ENCODE measurements around the gene FAM120B.

FAM120B gene

DNA sequence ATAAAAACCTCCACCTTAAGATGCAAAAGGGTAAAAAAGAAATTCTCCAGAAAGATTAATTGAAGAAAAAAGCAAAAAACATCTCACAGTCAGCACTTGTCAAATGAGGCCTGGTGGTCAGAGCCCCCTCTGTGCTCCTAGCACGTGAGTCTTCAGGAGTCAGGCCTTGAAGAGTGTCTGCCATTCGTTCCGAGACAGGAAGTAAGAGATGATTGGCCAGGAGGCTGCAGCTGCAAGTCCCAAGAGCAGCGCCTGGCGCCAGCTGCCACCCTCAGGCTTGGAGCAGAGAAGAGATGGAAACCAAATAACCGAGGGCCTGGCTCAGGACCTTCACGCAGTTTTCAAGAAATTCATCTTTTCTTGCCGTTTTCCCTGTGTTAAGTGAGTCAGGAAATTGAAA is 65.0 kb downstream of the FAM120B start:
- H3K27ac ChIP-seq (ENCODE audit: low read length) = no peak overlapping the region
- H3K27me3 ChIP-seq (ENCODE audit: control insufficient read depth in 1 of 2, insufficient read depth in 2 of 2, low read length in 2 of 2) = no peaks in the 10 kb centered on the region
- no peak overlapping the region for H3K9ac ChIP-seq (ENCODE audit: low read length in 2 of 2)
- H3K9me3 ChIP-seq (ENCODE audit: control insufficient read depth in 2 of 2, low read length in 2 of 2) = no peaks in the 10 kb centered on the region
- peaks cover 9 to 28% of the 10 kb centered on the region in 2 donors for H3K36me3 ChIP-seq (ENCODE audit: control insufficient read depth in 2 of 2, insufficient read depth in 2 of 2, low read length in 2 of 2)
- no peak overlapping the region for H3K4me3 ChIP-seq (ENCODE audit: low read length in 2 of 2)
- H3K4me1 ChIP-seq (ENCODE audit: control insufficient read depth, insufficient read depth, low read length) = no peaks in the 10 kb centered on the region

DNA sequence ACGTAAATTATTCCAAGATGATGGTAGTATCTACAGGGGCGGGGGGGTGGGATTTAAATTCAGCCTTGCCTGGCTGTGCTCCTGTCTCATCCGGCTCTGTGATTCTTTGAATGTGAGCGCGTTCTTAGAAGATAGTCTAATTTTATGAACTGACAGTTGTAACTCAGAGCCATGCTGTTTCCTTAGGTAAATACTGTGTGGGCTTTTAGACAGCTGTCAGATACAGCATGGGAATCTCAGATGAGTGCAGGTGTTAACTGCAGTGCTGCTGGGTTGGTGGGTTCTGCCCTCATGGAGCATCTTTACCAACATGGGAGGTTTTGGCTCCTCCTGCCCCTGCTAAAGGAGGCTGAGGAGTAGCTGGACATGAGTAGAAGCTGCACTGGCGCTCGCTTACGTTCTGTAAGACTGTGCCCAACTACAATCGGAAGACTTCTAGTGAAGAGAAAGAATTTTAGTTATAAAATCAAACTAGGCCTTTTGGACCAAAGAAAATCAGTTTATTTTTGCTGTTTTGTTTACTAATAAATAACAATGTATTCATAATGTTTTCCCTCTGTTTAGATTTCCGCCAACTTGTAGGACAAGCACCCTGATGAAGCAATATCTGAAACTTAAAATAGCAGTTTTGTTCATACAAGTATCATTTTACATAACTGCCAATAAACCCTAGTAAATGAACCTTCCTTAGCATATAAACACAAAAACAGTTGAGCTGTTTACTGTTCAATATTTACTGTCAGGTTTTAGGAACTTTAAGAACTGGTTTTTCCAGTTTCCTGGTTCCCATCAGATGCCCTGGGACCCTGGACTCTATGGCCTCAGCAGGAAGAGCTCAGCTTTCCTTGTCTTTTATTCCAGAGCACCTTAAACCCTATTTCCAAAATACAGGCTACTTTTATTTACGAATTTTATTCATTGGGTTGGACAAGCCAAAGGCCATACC is 66.1 kb downstream of the FAM120B start:
- H3K36me3 ChIP-seq (ENCODE audit: control insufficient read depth in 2 of 2, insufficient read depth in 2 of 2, low read length in 2 of 2) = peaks cover 9 to 30% of the 10 kb centered on the region in 2 donors
- H3K27ac ChIP-seq (ENCODE audit: low read length) = no peak overlapping the region
- H3K4me3 ChIP-seq (ENCODE audit: low read length in 2 of 2) = no peak overlapping the region
- H3K27me3 ChIP-seq (ENCODE audit: control insufficient read depth in 1 of 2, insufficient read depth in 2 of 2, low read length in 2 of 2) = no peaks in the 10 kb centered on the region
- no peaks in the 10 kb centered on the region for H3K4me1 ChIP-seq (ENCODE audit: control insufficient read depth, insufficient read depth, low read length)
- H3K9ac ChIP-seq (ENCODE audit: low read length in 2 of 2) = no peak overlapping the region
- H3K9me3 ChIP-seq (ENCODE audit: control insufficient read depth in 2 of 2, low read length in 2 of 2) = no peaks in the 10 kb centered on the region

DNA sequence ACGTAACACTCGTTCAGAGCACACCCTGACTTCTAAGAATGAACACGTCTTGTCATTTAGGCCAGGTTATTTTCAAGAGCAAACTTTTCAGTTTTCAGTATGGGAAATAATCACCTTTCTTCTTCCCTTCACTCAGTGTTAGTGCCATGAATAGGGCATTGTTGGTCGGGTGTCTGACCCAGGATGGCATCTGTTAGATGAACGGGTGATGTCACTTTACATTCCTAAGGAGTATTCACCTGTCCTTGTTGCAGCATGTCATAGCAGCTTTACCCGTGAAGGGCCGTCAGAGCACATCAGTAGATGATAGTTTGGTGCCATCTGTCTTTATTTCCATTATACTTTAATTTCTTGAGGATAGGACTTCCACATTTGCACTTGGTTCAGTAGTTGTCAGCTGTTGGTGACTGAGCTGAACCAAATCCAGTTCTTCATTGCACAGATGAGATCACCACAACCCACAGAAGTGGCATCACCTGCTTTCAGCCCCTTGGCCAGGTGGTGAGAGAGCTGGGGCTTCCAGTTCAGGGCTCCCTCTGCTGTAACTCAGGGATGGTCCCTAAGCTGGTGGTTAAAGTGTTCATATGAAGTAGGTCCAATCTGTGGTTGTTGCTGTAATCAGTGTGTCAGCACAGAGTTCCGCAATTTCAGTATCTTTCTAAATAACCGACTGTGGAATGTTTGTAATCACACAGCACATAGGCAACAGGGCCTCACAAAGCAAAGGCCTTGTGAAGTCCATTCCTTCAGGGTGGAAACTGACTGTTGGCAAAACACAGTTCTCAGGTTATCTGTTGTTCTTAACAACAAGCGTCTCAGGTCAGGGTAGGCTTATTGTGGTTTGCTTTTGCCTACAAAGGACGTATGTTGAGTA is 68.2 kb downstream of the FAM120B start:
- Histone ChIP-seq H3K9ac (ENCODE audit: low read length in 2 of 2) (no peak overlapping the region), H3K27me3 (ENCODE audit: control insufficient read depth in 1 of 2, insufficient read depth in 2 of 2, low read length in 2 of 2) (no peaks in the 10 kb centered on the region), H3K36me3 (ENCODE audit: control insufficient read depth in 2 of 2, insufficient read depth in 2 of 2, low read length in 2 of 2) (peaks cover 3 to 27% of the 10 kb centered on the region in 2 donors), H3K27ac (ENCODE audit: low read length) (no peak overlapping the region), H3K9me3 (ENCODE audit: control insufficient read depth in 2 of 2, low read length in 2 of 2) (no peaks in the 10 kb centered on the region), H3K4me3 (ENCODE audit: low read length in 2 of 2) (no peak overlapping the region), H3K4me1 (ENCODE audit: control insufficient read depth, insufficient read depth, low read length) (no peaks in the 10 kb centered on the region)

DNA sequence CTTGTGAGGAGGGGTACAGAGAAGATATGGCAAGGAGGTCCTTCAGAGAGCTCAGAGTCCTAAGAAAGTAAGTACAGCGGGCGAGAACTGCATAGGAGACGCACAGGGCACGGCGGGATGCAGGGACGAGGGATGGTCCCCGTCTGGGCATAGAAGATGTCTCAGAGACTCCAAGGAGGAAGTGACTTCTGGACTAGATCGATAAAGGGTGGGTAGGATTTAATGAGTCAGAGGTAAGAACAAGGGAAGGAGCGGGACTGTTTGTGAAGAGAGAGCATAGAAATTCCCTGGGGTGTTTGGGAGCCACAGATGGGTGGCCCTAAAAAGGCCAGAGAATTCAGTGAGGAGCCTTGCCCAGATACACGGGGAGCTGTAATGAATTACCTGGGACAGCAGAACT is 69.1 kb downstream of the FAM120B start:
- Histone ChIP-seq H3K9ac (ENCODE audit: low read length in 2 of 2) (no peak overlapping the region), H3K4me1 (ENCODE audit: control insufficient read depth, insufficient read depth, low read length) (no peaks in the 10 kb centered on the region), H3K27me3 (ENCODE audit: control insufficient read depth in 1 of 2, insufficient read depth in 2 of 2, low read length in 2 of 2) (no peaks in the 10 kb centered on the region), H3K4me3 (ENCODE audit: low read length in 2 of 2) (no peak overlapping the region), H3K36me3 (ENCODE audit: control insufficient read depth in 2 of 2, insufficient read depth in 2 of 2, low read length in 2 of 2) (peaks cover 3 to 23% of the 10 kb centered on the region in 2 donors), H3K27ac (ENCODE audit: low read length) (no peak overlapping the region), H3K9me3 (ENCODE audit: control insufficient read depth in 2 of 2, low read length in 2 of 2) (no peaks in the 10 kb centered on the region)

DNA sequence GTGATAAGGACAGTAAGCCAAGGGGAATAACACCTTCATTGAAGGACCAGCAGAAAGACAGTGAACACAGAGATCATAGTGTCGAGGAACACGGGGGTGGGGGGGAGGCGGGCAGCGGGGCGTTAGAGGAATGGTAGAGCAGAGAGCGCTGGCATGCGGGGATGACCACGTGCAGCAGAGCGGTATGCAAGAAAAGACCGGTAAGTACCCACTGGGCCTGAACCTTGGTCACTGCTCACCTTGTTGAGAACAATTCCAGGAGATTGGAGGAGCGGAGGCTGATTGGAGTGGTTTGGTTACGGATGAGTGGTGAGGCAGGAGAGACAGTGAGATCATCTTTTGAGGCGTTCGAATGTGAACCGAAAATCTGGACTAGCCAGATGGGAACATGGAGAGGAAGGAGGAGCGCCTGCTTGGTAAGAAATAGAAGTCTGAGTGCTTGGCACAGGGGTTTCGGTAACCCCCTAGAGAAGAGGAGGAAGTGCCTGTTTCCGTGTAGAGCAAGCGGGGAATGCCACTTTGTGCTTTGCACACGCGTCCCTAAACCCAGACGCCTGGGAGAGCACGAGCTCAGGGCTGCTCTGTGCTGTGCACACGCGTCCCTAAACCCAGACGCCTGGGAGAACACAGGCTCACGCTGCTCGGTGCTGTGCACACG is 70.0 kb downstream of the FAM120B start:
- Histone ChIP-seq H3K4me1 (ENCODE audit: control insufficient read depth, insufficient read depth, low read length) (no peaks in the 10 kb centered on the region), H3K27me3 (ENCODE audit: control insufficient read depth in 1 of 2, insufficient read depth in 2 of 2, low read length in 2 of 2) (no peaks in the 10 kb centered on the region), H3K36me3 (ENCODE audit: control insufficient read depth in 2 of 2, insufficient read depth in 2 of 2, low read length in 2 of 2) (peaks cover 0 to 18% of the 10 kb centered on the region in 2 donors), H3K9me3 (ENCODE audit: control insufficient read depth in 2 of 2, low read length in 2 of 2) (no peaks in the 10 kb centered on the region), H3K4me3 (ENCODE audit: low read length in 2 of 2) (no peak overlapping the region), H3K9ac (ENCODE audit: low read length in 2 of 2) (no peak overlapping the region), H3K27ac (ENCODE audit: low read length) (no peak overlapping the region)

DNA sequence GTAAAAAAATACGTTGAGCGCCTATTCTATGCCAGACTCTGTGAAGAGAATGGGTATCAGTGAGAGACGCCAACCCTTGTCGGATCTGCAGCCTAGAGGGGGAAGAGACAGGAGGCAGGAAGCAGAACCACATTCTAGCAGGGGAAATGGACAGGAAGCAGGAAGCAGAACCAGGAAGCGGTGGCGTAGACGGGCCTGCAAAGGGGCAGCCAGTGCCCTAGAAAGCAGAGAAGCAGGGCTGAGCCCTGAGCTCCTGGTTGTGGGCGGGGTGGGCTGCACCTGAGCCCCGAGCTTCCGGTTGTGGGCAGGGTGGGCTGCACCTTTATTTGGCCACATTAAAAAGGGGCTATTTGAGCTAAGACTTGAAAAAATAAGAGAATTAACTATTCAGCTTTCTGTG is 71.9 kb downstream of the FAM120B start:
- Histone ChIP-seq H3K4me1 (ENCODE audit: control insufficient read depth, insufficient read depth, low read length) (no peaks in the 10 kb centered on the region), H3K9me3 (ENCODE audit: control insufficient read depth in 2 of 2, low read length in 2 of 2) (no peaks in the 10 kb centered on the region), H3K36me3 (ENCODE audit: control insufficient read depth in 2 of 2, insufficient read depth in 2 of 2, low read length in 2 of 2) (peaks cover 0 to 16% of the 10 kb centered on the region in 2 donors), H3K4me3 (ENCODE audit: low read length in 2 of 2) (no peak overlapping the region), H3K27me3 (ENCODE audit: control insufficient read depth in 1 of 2, insufficient read depth in 2 of 2, low read length in 2 of 2) (no peaks in the 10 kb centered on the region), H3K9ac (ENCODE audit: low read length in 2 of 2) (no peak overlapping the region), H3K27ac (ENCODE audit: low read length) (no peak overlapping the region)

DNA sequence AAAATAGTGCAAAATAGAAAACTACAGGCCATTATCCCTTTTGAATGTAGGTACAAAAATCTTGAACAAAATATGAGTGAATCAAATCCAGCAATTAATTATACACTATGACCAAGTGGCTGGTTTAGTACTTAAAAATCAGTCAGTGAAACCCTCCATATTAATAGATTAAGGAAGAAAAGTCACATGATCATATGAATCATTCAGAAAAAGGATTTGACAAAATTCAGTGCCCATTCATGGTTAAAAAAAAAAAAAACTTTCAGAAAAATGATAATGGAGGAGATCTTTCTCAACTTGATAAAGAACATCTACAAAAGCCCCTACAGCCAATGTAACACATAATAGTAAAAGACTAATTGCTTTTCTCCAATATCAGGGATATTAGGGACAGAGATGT is 75.0 kb downstream of the FAM120B start:
- Histone ChIP-seq H3K9ac (ENCODE audit: low read length in 2 of 2) (no peak overlapping the region), H3K27ac (ENCODE audit: low read length) (no peak overlapping the region), H3K9me3 (ENCODE audit: control insufficient read depth in 2 of 2, low read length in 2 of 2) (no peaks in the 10 kb centered on the region), H3K4me1 (ENCODE audit: control insufficient read depth, insufficient read depth, low read length) (no peaks in the 10 kb centered on the region), H3K4me3 (ENCODE audit: low read length in 2 of 2) (no peak overlapping the region), H3K27me3 (ENCODE audit: control insufficient read depth in 1 of 2, insufficient read depth in 2 of 2, low read length in 2 of 2) (no peaks in the 10 kb centered on the region), H3K36me3 (ENCODE audit: control insufficient read depth in 2 of 2, insufficient read depth in 2 of 2, low read length in 2 of 2) (peaks cover 0 to 4% of the 10 kb centered on the region in 2 donors)

DNA sequence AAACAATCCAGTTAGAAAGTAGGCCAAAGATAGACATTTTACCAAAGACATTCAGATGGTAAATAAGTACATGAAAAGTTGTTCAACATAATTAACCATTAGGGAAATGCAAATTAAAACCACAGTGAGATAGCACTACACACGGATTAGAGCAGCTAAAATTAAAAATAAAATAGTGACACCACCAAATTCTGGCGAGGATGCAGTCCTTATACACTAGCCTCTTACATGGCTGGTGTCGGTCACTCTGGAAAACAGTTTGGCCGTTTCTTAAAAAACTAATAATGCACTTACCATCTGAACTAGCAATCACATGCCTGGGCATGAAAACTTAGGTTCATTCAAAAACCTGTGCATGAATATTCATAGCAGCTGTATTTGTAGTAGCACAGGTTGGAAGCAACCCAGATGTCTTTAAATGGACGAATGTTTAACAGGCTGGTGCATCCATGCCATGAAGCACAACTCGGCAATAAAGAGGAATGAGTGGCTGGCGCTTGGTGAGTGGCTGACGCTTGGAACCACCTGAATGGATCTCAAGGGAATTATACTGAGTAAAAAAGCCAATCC is 77.0 kb downstream of the FAM120B start:
- Histone ChIP-seq H3K36me3 (ENCODE audit: control insufficient read depth in 2 of 2, insufficient read depth in 2 of 2, low read length in 2 of 2) (peaks cover 0 to 4% of the 10 kb centered on the region in 2 donors), H3K9me3 (ENCODE audit: control insufficient read depth in 2 of 2, low read length in 2 of 2) (no peaks in the 10 kb centered on the region)

DNA sequence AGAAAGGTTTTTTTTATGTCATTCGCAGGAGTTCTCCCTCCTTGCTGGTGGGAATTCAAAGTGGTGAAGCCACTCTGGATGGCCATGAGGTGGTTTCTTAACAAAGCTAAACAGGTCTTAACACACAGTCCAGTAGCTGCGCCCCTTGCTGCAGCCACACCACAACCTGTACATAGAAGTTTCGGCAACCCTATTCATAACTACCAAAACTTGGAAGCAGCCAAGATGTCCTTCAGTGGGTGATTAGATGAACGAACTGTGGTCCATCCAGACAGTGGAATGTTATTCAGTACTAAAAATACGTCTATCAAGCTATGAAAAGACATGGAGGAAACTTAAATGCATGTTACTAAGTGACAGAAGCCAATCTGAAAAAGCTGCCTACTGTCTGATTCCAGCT is 78.9 kb downstream of the FAM120B start:
- Histone ChIP-seq H3K9me3 (ENCODE audit: control insufficient read depth in 2 of 2, low read length in 2 of 2) (no peaks in the 10 kb centered on the region), H3K4me1 (ENCODE audit: control insufficient read depth, insufficient read depth, low read length) (no peaks in the 10 kb centered on the region), H3K27me3 (ENCODE audit: control insufficient read depth in 1 of 2, insufficient read depth in 2 of 2, low read length in 2 of 2) (no peaks in the 10 kb centered on the region), H3K9ac (ENCODE audit: low read length in 2 of 2) (no peak overlapping the region), H3K27ac (ENCODE audit: low read length) (no peak overlapping the region), H3K4me3 (ENCODE audit: low read length in 2 of 2) (no peak overlapping the region), H3K36me3 (ENCODE audit: control insufficient read depth in 2 of 2, insufficient read depth in 2 of 2, low read length in 2 of 2) (peaks cover 2 to 5% of the 10 kb centered on the region in 2 donors)

More for the DNA sequence above, 77.0 kb downstream of the FAM120B start:
- no peaks in the 10 kb centered on the region for H3K27me3 ChIP-seq (ENCODE audit: control insufficient read depth in 1 of 2, insufficient read depth in 2 of 2, low read length in 2 of 2)
- no peak overlapping the region for H3K9ac ChIP-seq (ENCODE audit: low read length in 2 of 2)
- H3K4me3 ChIP-seq (ENCODE audit: low read length in 2 of 2) = no peak overlapping the region
- H3K4me1 ChIP-seq (ENCODE audit: control insufficient read depth, insufficient read depth, low read length) = no peaks in the 10 kb centered on the region
- H3K27ac ChIP-seq (ENCODE audit: low read length) = no peak overlapping the region

DNA sequence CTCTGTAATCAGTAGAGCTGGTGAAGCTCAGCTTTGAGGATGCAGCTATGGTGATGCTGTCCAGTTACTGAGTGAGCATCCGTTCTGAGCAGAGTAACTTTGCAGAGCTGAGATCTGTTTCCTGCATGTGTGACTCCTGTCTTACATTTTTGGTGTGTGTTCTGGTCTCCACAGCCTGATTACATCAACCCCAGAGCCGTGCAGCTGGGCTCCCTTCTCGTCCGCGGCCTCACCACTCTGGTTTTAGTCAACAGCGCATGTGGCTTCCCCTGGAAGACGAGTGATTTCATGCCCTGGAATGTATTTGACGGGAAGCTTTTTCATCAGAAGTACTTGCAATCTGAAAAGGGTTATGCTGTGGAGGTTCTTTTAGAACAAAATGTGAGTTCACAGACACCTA is 81.6 kb downstream of the FAM120B start:
- Histone ChIP-seq H3K4me3 (ENCODE audit: low read length in 2 of 2) (no peak overlapping the region), H3K36me3 (ENCODE audit: control insufficient read depth in 2 of 2, insufficient read depth in 2 of 2, low read length in 2 of 2) (peaks cover 10 to 13% of the 10 kb centered on the region in 2 donors), H3K4me1 (ENCODE audit: control insufficient read depth, insufficient read depth, low read length) (no peaks in the 10 kb centered on the region), H3K27ac (ENCODE audit: low read length) (no peak overlapping the region), H3K9ac (ENCODE audit: low read length in 2 of 2) (no peak overlapping the region), H3K9me3 (ENCODE audit: control insufficient read depth in 2 of 2, low read length in 2 of 2) (no peaks in the 10 kb centered on the region), H3K27me3 (ENCODE audit: control insufficient read depth in 1 of 2, insufficient read depth in 2 of 2, low read length in 2 of 2) (no peaks in the 10 kb centered on the region)

Data from stomach smooth muscle (tissue), 2 donors.